HEK293T (cell line): ENCODE results near the gene RAD51B.

Source experiments
- CTCF ChIA-PET: fragments of 350-600 bp; formaldehyde crosslinking; extraction: SDS; loops from one replicate; lab custom pipeline; 2021; ENCODE audit warnings: antibody characterized with exemption, inconsistent platforms; lab: Yijun Ruan, JAX
- POLR2A ChIA-PET: fragments of 350-600 bp; formaldehyde crosslinking; extraction: SDS; loops from one replicate; lab custom pipeline; 2020; ENCODE audit warnings: antibody characterized with exemption, inconsistent platforms; lab: Yijun Ruan, JAX
- DNase-seq: peaks from one replicate; pipeline ENCODE4 v3.0.0; 2012; ENCODE audit warnings: mixed read lengths; ENCODE audit errors: extremely low spot score
- ARNT ChIP-seq: fragments of 450-650 bp; IDR thresholded peaks from 2 replicates; pipeline ENCODE4 v1.6.1; 2017; ENCODE audit warnings: mild to moderate bottlenecking
- BHLHE40 ChIP-seq: fragments of 450-650 bp; IDR thresholded peaks from 2 replicates; pipeline ENCODE4 v1.6.1; 2016; ENCODE audit warnings: mild to moderate bottlenecking, moderate library complexity, borderline replicate concordance
- CTBP1 ChIP-seq: fragments of 450-650 bp; IDR thresholded peaks from 2 replicates; pipeline ENCODE4 v1.6.1; 2016; ENCODE audit warnings: borderline replicate concordance
- ELF4 ChIP-seq: fragments of 450-650 bp; IDR thresholded peaks from 2 replicates; pipeline ENCODE4 v1.6.1; 2017; ENCODE audit warnings: antibody characterized with exemption
- FOXA1 ChIP-seq: fragments of 450-650 bp; IDR thresholded peaks from 2 replicates; pipeline ENCODE4 v1.6.1; 2016; ENCODE audit warnings: mild to moderate bottlenecking
- FOXK2 ChIP-seq: fragments of 450-650 bp; IDR thresholded peaks from 2 replicates; pipeline ENCODE4 v1.6.1; 2016; ENCODE audit warnings: mild to moderate bottlenecking
- FOXM1 ChIP-seq: fragments of 450-650 bp; IDR thresholded peaks from 2 replicates; pipeline ENCODE4 v1.6.1; 2017; ENCODE audit warnings: mild to moderate bottlenecking, borderline replicate concordance
- HDGF ChIP-seq: fragments of 450-650 bp; IDR thresholded peaks from 2 replicates; pipeline ENCODE4 v1.6.1; 2017; ENCODE audit warnings: antibody characterized with exemption, borderline replicate concordance
- L3MBTL2 ChIP-seq: fragments of 450-650 bp; conservative IDR thresholded peaks from 2 replicates; pipeline ENCODE4 v1.6.1; 2016; ENCODE audit warnings: mild to moderate bottlenecking
- LEF1 ChIP-seq: fragments of 450-650 bp; IDR thresholded peaks from 2 replicates; pipeline ENCODE4 v1.6.1; 2017; ENCODE audit warnings: mild to moderate bottlenecking, borderline replicate concordance
- NFRKB ChIP-seq: fragments of 450-650 bp; IDR thresholded peaks from 2 replicates; pipeline ENCODE4 v1.6.1; 2016; ENCODE audit warnings: mild to moderate bottlenecking, moderate library complexity
- SP1 ChIP-seq: fragments of 450-650 bp; IDR thresholded peaks from 2 replicates; pipeline ENCODE4 v1.6.1; 2017
- SUZ12 ChIP-seq: fragments of 450-650 bp; IDR thresholded peaks from 2 replicates; pipeline ENCODE4 v1.6.1; 2016; ENCODE audit warnings: mild to moderate bottlenecking
- TARDBP ChIP-seq: fragments of 450-650 bp; IDR thresholded peaks from 2 replicates; pipeline ENCODE4 v1.6.1; 2016
- ZNF384 ChIP-seq: fragments of 450-650 bp; IDR thresholded peaks from 2 replicates; pipeline ENCODE4 v1.6.1; 2016
- TF ChIP-seq, protein P1 (sequence below): fragments of 450-650 bp; IDR thresholded peaks from 2 replicates; pipeline ENCODE4 v1.6.1; 2016

The RAD51B gene

DNA sequence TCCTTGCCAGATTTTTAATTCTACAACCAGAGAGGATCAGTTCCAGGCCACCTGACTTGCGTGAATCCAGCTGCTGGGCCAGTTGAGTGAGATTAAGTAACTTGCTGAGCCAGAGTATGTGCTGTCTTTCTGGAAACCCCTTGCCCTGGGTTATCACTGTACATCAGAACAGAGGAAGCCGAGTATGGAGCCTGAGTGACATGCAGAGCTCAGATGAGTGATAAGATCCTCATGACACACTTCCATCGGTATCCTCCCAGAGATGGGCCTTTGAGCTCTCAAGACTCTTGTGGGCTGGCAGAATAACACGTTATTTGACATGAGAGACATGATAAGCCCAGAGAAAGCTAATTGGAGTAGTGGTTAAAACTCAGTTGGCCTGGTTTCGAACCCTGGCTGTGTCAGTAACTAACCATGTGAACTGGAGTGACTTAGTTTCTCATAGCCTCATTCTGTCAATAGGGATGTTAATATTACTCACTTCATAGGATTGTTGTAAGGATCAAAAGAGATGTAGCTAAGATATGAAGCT, 585.1 kb downstream of the RAD51B start:
- ChIA-PET POLR2A (no interaction called here), CTCF (interaction anchor here (0.6 kb wide), 1 partner anchor 383 kb away, joined by 4 read pairs; no protein-coding TSS in a partner anchor)
- TF ChIP-seq FOXM1 (no peak), NFRKB (no peak), SP1 (no peak), L3MBTL2 (no peak), CTBP1 (no peak), HDGF (no peak), FOXA1 (no peak), ARNT (no peak), LEF1 (no peak), SUZ12 (no peak), ZNF384 (no peak), BHLHE40 (no peak), FOXK2 (no peak)
- TF ChIP-seq, protein P1, sequence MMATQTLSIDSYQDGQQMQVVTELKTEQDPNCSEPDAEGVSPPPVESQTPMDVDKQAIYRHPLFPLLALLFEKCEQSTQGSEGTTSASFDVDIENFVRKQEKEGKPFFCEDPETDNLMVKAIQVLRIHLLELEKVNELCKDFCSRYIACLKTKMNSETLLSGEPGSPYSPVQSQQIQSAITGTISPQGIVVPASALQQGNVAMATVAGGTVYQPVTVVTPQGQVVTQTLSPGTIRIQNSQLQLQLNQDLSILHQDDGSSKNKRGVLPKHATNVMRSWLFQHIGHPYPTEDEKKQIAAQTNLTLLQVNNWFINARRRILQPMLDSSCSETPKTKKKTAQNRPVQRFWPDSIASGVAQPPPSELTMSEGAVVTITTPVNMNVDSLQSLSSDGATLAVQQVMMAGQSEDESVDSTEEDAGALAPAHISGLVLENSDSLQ, result no peak
- no peak for DNase-seq

DNA sequence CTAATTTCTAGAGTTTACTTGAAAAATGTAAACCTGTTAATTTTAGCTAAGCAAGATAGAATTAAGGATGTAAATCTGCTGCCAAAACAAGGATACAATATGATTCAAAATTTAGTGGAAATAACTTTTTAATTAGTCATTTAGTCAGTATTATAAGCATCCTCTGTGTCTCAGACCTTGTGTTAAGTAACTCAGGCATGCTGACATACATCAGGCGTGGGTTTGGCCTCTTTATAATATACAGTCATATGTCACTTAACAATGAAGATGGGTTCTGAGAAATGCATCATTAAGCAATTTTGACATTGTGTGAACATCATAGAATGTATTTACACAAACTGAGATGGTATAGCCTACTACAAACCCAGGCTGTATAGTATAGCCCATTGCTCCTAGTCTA, 586.4 kb downstream of the RAD51B start:
- no peak for DNase-seq
- TF ChIP-seq HDGF, result no peak
- TF ChIP-seq LEF1, result no peak
- no peak for TF ChIP-seq L3MBTL2
- no peak for TF ChIP-seq SUZ12
- no peak for TF ChIP-seq FOXM1
- TF ChIP-seq CTBP1, result no peak
- TF ChIP-seq ARNT, result no peak
- TF ChIP-seq ZNF384, result no peak
- no peak for TF ChIP-seq TARDBP
- no peak for TF ChIP-seq NFRKB
- TF ChIP-seq BHLHE40, result no peak
- no peak for TF ChIP-seq ELF4
- TF ChIP-seq FOXA1, result no peak
- no peak for TF ChIP-seq FOXK2
- no peak for TF ChIP-seq SP1
- TF ChIP-seq, protein P1, result no peak
- ChIA-PET POLR2A (no interaction called here), CTCF (no interaction called here)

DNA sequence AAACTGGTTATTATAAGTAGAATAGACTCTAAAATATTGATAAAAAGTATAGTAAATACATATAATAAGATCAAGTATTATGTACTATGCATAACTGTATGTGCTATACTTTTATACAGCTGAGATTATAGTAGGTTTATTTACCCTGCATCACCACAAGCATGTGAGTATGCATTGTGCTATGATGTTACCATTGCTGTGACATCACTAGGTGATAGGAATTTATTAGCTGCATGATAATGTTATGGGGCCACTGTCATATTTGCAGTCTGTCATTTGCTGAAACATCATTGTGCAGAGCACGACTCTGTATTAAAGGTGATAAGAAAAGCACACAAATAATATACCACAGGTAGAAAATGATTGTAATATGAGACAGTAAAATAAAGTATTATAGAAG, 587.7 kb downstream of the RAD51B start:
- POLR2A ChIA-PET, result no interaction called here
- CTCF ChIA-PET, result no interaction called here
- TF ChIP-seq FOXK2 (no peak), TARDBP (no peak), HDGF (no peak), SP1 (no peak), ELF4 (no peak)
- no peak for DNase-seq

DNA sequence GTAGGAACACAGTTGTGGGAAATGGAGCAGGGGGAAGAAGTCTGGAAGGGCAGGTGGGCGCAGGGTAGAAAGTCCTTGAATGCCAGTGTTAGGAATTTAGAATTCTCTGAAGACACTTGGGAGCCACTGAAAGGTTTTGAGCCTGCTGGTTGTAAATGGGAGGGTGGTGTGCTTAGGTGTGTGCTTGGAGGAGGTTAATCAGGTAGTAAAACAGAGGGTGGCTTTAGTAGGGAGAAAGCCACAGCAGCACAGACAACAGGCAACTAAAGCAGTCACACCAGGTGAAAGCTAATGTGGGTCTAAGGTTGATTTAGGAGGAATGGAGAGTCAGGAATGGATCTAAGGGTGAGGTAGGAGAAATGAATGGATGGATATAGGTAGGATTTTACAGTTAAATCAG, 588.2 kb downstream of the RAD51B start:
- ChIA-PET CTCF (interaction anchor here (1.0 kb wide), 1 partner anchor 186 kb away, joined by 3 read pairs; no protein-coding TSS in a partner anchor), POLR2A (no interaction called here)
- TF ChIP-seq ARNT, result no peak
- TF ChIP-seq ELF4, result no peak
- no peak for TF ChIP-seq L3MBTL2
- no peak for TF ChIP-seq CTBP1
- TF ChIP-seq, protein P1, result no peak
- TF ChIP-seq SUZ12, result no peak
- no peak for TF ChIP-seq SP1
- TF ChIP-seq BHLHE40, result no peak
- no peak for TF ChIP-seq FOXA1
- TF ChIP-seq ZNF384, result no peak
- no peak for TF ChIP-seq HDGF
- TF ChIP-seq FOXM1, result no peak
- TF ChIP-seq LEF1, result no peak
- no peak for DNase-seq

DNA sequence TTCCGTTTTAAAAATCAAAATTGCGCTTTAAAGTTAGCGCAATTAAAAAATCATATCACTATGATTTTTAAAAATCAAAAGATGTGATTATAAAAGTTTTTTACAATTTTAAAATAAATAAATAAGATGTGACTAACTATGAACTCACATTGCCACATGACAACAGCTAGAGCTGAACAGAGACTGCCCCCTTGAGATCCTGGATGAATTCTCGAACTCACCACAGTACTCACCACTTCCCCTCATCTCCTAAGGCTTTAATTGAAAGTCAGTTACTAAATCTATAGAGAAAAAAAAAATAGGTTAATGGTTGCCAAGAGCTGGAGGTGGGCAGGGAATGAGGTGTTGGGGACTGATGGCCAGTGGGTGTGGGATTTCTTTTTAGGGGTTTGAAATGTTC, 589.1 kb downstream of the RAD51B start:
- DNase-seq, result no peak
- TF ChIP-seq CTBP1 (no peak), ZNF384 (no peak), L3MBTL2 (no peak), LEF1 (no peak), TARDBP (no peak), FOXK2 (no peak), ARNT (no peak), FOXM1 (no peak)
- TF ChIP-seq, protein P1, result no peak
- ChIA-PET CTCF (interaction anchor here (0.6 to 1.0 kb wide), 4 partner anchors 185 to 571 kb away, joined by 3 to 8 read pairs (median 3); no protein-coding TSS in a partner anchor), POLR2A (no interaction called here)

DNA sequence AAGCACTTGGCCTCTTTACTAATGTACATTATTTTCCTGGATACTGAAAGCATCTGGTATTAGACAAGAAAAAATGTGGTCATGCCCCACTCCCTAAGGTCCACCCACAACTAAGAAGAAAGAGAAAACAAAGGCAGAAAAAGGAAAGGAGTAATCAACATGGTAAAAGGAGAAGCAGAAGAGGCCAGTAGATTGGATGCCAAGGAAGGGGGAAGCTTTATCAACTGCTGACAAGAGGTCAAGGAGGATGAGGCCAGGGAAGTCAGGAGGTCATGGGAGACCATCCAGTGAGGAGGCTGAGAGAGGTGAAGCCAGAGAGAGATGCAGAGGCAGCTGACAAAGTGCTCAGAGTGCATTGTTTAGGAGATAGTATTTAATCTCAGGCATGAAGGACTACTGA, 589.8 kb downstream of the RAD51B start:
- ChIA-PET CTCF (interaction anchor here (0.6 to 0.8 kb wide), 3 partner anchors 274 to 572 kb away, joined by 3 to 8 read pairs (median 3); no protein-coding TSS in a partner anchor), POLR2A (no interaction called here)
- no peak for DNase-seq
- TF ChIP-seq CTBP1 (no peak), L3MBTL2 (no peak), BHLHE40 (no peak), SUZ12 (no peak), NFRKB (no peak), ELF4 (no peak), ARNT (no peak), SP1 (no peak), FOXK2 (no peak), FOXM1 (no peak), LEF1 (no peak), TARDBP (no peak), FOXA1 (no peak), HDGF (no peak), ZNF384 (no peak)
- TF ChIP-seq, protein P1, result no peak
